H1 (cell line): Measurements from ENCODE around the gene PRKCI. TPM values are rescaled to one million over a fixed set of nuclear protein-coding genes. Genes with fewer than 3 reads are reported as not detected.

ENCODE experiments used
- CEBPB ChIP-seq: IDR thresholded peaks from 2 replicates; pipeline ENCODE4 v1.6.1; 2012; ENCODE audit warnings: low read depth, low read length
- GTF2F1 ChIP-seq: IDR thresholded peaks from 2 replicates; pipeline ENCODE4 v1.6.1; 2012; ENCODE audit warnings: low read depth, low read length, improper control_type of control experiment, borderline replicate concordance
- HDAC2 ChIP-seq, 2 experiments: fragments of 300-600 bp in 1 of 2; sonication (generic) in 1 of 2; IDR thresholded peaks; 2 replicates each; pipeline ENCODE4 v1.6.1; 2011 to 2012; ENCODE audit warnings: low read depth in 2 of 2, low read length in 2 of 2, mild to moderate bottlenecking in 2 of 2, moderate library complexity in 2 of 2, borderline replicate concordance in 1 of 2, inconsistent platforms in 1 of 2
- SRF ChIP-seq: IDR thresholded peaks from 2 replicates; pipeline ENCODE4 v1.6.1; 2011; ENCODE audit warnings: mild to moderate bottlenecking, low read depth, low read length, moderate library complexity
- polyA plus RNA-seq, 7 experiments: library from polyadenylated mRNA; depleted of rRNA in 3 of 7; stranded (reverse) in 5 of 7; unstranded in 2 of 7; fragments of >200 nt in 5 of 7; fragments of 200-250 nt in 2 of 7; gene quantifications; 1 replicate in 5 of 7; 2 replicates in 1 of 7; 4 replicates in 1 of 7; pipeline versions ENCODE4 v1.2.1 to v1.2.3, GENCODE V29; 2011 to 2013; ENCODE audit warnings: missing spikeins in 2 of 7, mixed read lengths in 2 of 7
- total RNA-seq: library from RNA; stranded (reverse); fragmentation: NEBNext Ultra II Directional; extraction: Animal tissue kit (Norgen Biotek cat#: 25700); gene quantifications from 2 replicates; pipeline ENCODE4 v1.2.1, GENCODE V29; 2021

Gene PRKCI
- total and polyA plus RNA-seq, 2 of the 8 experiments (the other 6 are each of a cell fraction or from before 2014, with no cell fraction given) = 24.3 to 100.0 TPM

GRCh38 chr3:170278627-170279026 lies 56.4 kb downstream of the PRKCI start (continued):
- TF ChIP-seq HDAC2 (IDR thresholded peaks at IDR 0.05; ENCODE audit: borderline replicate concordance in 1 of 2, low read depth in 2 of 2, low read length in 2 of 2) (no peak), SRF (no peak), CEBPB (no peak), GTF2F1 (no peak)
- TF ChIP-seq, all 59 proteins: peak for 0
